Duodenal mucosa (tissue), 2 donors: Measurements from ENCODE around the gene C1orf115.
"Not testable (repeated sequence)": the region's sequence is repeated elsewhere in the genome, so short reads cannot be mapped to it uniquely, and the experiment has no call there.

Source experiments
- H3K27ac ChIP-seq: one replicate; pipeline ENCODE4 v1.7.0; 2013; ENCODE audit warnings: low read depth, low read length
- H3K27me3 ChIP-seq, 2 donors: one replicate each; pipeline ENCODE4 v1.7.0; 2013; ENCODE audit warnings: low read length in 2 of 2, control low read depth in 1 of 2; ENCODE audit not compliant: insufficient read depth in 2 of 2, control insufficient read depth in 1 of 2
- H3K36me3 ChIP-seq, 2 donors: one replicate each; pipeline ENCODE4 v1.7.0; 2013; ENCODE audit warnings: low read length in 2 of 2, control low read depth in 1 of 2; ENCODE audit not compliant: insufficient read depth in 2 of 2, control insufficient read depth in 1 of 2
- H3K4me1 ChIP-seq, 2 donors: one replicate each; pipeline ENCODE4 v1.7.0; 2013; ENCODE audit warnings: low read length in 2 of 2, control low read depth in 1 of 2; ENCODE audit not compliant: insufficient read depth in 2 of 2, control insufficient read depth in 1 of 2
- H3K4me3 ChIP-seq, 2 donors: one replicate each; pipeline ENCODE4 v1.7.0; 2013; ENCODE audit warnings: low read length in 2 of 2, low read depth in 1 of 2
- H3K9ac ChIP-seq, 2 donors: one replicate each; pipeline ENCODE4 v1.7.0; 2013; ENCODE audit warnings: low read length in 2 of 2, low read depth in 1 of 2
- H3K9me3 ChIP-seq, 2 donors: one replicate each; pipeline ENCODE4 v1.7.0; 2013; ENCODE audit warnings: low read length in 2 of 2, control low read depth in 1 of 2; ENCODE audit not compliant: control insufficient read depth in 1 of 2

C1orf115 gene

DNA sequence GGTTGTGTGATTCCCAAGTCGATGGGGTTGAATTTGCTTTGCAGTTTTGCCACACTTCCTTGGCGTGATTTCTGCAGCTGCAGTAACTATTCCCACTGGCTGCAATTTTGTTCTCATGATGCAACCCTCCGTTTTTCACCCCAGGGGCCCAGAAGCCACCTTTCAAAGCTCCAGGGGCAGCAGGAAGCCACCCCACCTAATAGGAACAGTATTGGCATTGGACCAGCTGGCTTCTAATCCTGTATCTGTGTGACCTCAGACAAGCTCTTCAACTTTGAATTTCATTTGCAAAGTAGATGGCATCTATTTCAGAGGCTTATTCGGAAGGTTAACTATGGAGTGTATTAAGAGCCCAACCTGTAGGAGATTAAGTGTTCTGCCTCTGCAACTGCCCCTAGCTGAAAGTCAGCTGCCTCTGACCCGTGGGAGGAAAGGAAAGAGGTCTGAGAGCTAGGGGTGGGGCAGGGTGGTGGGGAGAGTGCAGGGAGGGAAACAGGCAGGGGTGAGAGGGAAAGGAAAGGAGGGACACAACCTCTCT is 12.6 kb downstream of the C1orf115 start:
- H3K4me3 ChIP-seq: no peak overlapping the region
- no peak overlapping the region for H3K9ac ChIP-seq
- H3K9me3 ChIP-seq: no peaks in the 10 kb centered on the region
- no peaks in the 10 kb centered on the region for H3K27me3 ChIP-seq
- H3K36me3 ChIP-seq: peaks cover 0 to 8% of the 10 kb centered on the region in 2 donors
- H3K27ac ChIP-seq: no peak overlapping the region
- H3K4me1 ChIP-seq: peaks cover 27 to 33% of the 10 kb centered on the region in 2 donors

DNA sequence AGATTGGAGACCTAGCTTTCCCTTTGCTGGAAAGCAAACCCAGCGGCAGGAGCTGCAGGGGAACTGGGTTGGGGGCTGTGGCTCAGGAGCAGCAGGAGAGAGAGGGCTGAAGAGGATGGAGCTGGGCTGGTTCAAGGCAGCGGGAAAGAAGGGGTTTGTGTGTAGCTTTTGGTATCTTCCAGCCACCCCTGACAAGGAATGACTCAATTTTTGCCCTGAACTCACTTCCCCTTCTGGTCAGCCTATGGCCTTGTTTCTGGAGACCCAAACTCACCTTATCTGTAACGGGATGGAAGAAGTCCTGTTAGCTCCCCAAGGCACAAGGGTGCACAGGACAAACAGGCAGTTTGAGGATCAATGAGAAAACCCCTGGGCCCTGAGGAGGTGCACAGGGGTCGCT is 13.1 kb downstream of the C1orf115 start:
- Histone ChIP-seq H3K4me3 (no peak overlapping the region), H3K9ac (no peak overlapping the region), H3K4me1 (peaks cover 27 to 33% of the 10 kb centered on the region in 2 donors), H3K36me3 (peaks cover 0 to 3% of the 10 kb centered on the region in 2 donors), H3K9me3 (no peaks in the 10 kb centered on the region), H3K27ac (no peak overlapping the region), H3K27me3 (no peaks in the 10 kb centered on the region)

DNA sequence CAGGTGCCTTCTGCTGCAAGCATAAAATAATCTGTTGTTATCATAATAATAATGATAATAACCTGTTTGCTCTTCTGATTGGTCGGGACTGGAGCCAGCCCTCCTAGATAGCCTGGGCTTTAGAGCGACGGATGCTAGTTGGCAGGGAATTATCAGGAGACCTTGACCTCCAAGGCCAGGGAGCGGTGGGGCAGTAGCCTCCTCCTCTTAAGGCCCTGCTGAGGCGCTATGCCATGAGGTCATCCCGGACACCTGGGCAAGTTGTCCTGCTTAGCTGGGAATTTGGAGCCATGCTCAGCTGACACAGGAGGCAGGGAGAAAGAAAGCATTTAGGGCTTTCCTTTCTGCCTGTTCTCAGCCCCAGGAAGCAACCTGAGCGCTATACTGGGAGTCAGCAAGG is 15.6 kb downstream of the C1orf115 start:
- no peaks in the 10 kb centered on the region for H3K9me3 ChIP-seq
- no peaks in the 10 kb centered on the region for H3K36me3 ChIP-seq
- peaks cover 35% of the 10 kb centered on the region in 2 donors for H3K4me1 ChIP-seq
- no peak overlapping the region for H3K4me3 ChIP-seq
- no peak overlapping the region for H3K27ac ChIP-seq
- H3K9ac ChIP-seq: no peak overlapping the region
- no peaks in the 10 kb centered on the region for H3K27me3 ChIP-seq

DNA sequence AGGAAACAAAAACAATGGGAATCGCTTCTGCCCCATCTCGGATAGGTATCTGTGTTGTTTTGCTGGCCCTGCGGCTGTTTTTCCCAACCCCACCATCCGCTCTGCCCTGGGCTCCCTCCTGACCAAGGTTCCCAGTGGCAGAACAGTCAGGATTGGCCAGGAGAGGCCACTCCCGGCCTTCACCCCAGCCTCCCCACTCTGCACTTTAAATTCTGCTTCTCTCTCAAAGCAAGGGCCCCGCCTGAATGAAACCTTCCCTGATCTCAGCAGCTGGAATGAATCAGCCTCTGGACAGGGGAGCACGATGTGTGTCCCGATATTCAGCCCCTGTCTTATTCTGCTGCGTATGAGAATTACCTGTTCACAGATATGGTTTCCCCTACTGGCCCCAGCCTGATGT is 16.3 kb downstream of the C1orf115 start:
- no peak overlapping the region for H3K9ac ChIP-seq
- no peak overlapping the region for H3K27ac ChIP-seq
- no peaks in the 10 kb centered on the region for H3K36me3 ChIP-seq
- no peaks in the 10 kb centered on the region for H3K27me3 ChIP-seq
- no peak overlapping the region for H3K4me3 ChIP-seq
- no peaks in the 10 kb centered on the region for H3K9me3 ChIP-seq
- H3K4me1 ChIP-seq: peaks cover 35 to 37% of the 10 kb centered on the region in 2 donors

DNA sequence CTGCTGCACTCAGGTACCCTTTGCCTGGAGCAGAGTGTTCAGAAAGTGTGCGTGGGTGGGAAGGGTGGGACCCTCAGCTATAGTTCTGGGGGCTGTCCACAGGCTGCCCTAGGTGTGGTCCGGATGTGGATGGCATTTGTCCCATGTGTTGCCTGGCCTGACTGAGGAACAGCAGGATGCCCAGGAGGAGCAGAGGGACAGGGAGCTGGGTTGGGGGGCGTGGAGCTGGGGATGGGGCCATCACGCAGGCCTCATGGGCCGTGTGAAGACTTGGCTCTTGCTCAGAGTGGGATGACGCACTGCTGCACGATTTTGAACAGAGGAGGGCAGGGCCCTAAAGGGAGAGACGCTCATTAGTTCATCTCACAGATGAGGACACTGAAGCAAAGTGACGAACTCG is 17.0 kb downstream of the C1orf115 start:
- H3K27ac ChIP-seq: no peak overlapping the region
- H3K36me3 ChIP-seq: no peaks in the 10 kb centered on the region
- no peak overlapping the region for H3K9ac ChIP-seq
- H3K4me3 ChIP-seq: no peak overlapping the region
- H3K9me3 ChIP-seq: no peaks in the 10 kb centered on the region
- no peaks in the 10 kb centered on the region for H3K27me3 ChIP-seq
- H3K4me1 ChIP-seq: peaks cover 35 to 39% of the 10 kb centered on the region in 2 donors

DNA sequence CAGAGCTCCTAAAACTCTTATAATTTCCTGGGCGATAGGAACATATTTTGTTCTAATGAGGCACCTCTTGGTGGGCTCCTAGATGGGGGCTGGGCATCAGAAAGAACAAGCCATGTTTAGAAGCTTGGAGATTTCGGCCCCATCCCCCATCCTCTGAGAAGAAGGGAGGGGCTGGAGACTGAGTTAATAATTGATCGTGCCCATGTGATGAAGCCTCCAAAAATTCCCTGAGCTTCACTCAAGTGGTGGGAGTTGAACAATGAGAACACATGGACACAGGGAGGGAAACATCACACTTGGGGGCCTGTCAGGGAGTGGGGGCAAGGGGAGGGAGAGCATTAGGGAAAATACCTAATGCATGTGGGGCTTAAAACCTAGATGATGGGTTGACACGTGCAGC is 18.1 kb downstream of the C1orf115 start:
- Histone ChIP-seq H3K4me3 (no peak overlapping the region), H3K9ac (no peak overlapping the region), H3K36me3 (no peaks in the 10 kb centered on the region), H3K27me3 (no peaks in the 10 kb centered on the region), H3K4me1 (peaks cover 35 to 39% of the 10 kb centered on the region in 2 donors), H3K9me3 (no peaks in the 10 kb centered on the region), H3K27ac (no peak overlapping the region)

DNA sequence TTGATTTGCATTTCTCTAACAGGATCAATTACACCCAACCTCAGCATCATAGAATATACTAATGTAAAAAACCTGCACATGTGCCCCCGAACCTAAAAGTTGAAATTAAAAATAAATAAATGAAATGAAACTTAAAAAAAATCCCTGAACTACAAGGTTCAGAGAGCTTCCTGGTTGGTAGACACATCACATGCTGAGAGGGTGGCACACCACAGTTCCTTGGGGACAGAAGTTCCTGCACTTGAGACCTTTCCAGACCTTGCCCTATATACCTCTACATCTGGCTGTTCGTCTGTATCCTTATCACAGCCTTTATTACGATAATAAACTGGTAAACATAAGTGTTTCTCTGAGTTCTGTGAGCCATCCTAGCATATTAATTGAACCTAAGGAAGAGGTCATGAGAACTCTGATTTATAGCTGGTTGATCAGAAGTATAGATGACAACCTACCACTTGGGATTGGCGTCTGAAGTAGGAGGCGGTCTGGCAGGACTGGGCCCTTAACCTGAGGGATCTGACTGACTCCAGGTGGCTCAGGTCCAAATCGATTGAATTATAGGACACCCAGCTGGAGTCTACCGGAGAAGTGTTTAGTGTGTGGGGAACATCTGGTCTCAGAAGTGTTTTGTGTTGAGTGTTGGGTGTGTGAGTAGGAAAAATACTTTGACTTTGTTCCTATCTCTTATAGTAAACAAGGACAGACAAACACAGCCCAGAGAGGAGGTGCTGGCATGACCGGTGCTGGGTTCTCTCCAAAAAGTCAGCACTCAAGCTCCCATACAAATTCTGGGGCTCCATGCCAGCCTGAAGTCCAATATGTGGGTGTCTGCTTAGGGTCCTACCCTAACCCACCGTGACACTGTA is 19.0 kb downstream of the C1orf115 start:
- H3K27me3 ChIP-seq: no peaks in the 10 kb centered on the region
- no peak overlapping the region for H3K4me3 ChIP-seq
- H3K9ac ChIP-seq: no peak overlapping the region
- no peaks in the 10 kb centered on the region for H3K36me3 ChIP-seq
- H3K4me1 ChIP-seq: peaks cover 35 to 39% of the 10 kb centered on the region in 2 donors
- no peak overlapping the region for H3K27ac ChIP-seq
- H3K9me3 ChIP-seq: no peaks in the 10 kb centered on the region

DNA sequence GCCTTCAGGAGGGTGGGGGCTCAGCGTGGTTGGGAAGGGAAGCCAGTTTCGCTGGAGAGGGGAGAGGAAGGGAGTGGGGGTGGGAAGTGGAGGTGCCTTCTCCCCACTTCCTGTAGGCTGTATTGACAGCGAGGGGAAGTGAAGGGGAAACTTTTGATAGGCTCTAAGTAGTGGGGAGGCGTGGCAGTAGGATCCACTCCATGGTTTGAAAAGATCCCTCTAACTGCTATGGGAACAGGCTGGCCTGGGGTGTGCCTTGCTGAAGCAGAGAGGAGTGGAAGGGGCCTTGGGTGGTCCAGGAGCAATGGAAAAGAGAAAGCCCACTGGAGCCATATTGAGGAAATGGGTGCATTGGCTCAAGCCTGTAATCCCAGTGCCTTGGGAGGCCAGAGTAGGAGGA is 20.2 kb downstream of the C1orf115 start:
- H3K4me1 ChIP-seq: peaks cover 30 to 33% of the 10 kb centered on the region in 2 donors
- no peaks in the 10 kb centered on the region for H3K9me3 ChIP-seq
- H3K4me3 ChIP-seq: no peak overlapping the region
- H3K9ac ChIP-seq: no peak overlapping the region
- no peaks in the 10 kb centered on the region for H3K36me3 ChIP-seq
- H3K27me3 ChIP-seq: no peaks in the 10 kb centered on the region
- H3K27ac ChIP-seq: no peak overlapping the region

DNA sequence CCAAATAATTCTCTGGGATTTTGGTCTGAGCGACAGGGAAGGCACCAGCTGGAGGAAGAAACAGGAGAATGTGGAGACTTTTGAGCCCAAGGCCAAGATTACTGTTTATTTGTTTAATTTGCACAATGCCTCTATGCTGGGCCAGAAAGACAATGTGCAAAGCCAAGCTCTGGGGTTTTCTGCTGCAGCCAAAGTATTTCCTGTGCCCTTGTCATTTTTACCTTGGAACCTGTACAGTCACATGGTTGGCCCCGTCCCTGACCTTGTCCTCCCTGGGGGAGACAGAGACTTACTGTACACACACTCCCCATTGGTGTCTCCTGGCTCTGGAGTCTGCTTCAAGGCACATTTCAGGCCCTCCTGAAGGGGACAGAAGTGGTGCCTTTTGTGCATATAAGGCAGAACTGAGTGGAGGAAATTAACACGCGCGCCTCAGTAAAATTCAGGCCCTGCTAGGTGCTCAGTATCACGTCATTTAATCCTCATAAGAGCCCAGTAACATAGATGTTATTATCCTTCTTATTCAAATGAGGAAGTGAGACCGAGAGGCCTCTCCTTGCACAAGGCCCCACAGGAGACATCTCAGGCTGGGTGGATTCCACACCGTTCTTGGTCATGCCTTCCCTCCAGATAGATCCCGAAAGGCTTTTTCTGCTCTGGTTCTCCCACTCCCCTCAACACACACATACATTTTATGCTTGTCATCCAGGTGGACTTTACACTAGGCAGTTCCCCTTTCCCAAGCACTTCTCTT is 21.1 kb downstream of the C1orf115 start:
- Histone ChIP-seq H3K36me3 (no peaks in the 10 kb centered on the region), H3K27ac (no peak overlapping the region)

DNA sequence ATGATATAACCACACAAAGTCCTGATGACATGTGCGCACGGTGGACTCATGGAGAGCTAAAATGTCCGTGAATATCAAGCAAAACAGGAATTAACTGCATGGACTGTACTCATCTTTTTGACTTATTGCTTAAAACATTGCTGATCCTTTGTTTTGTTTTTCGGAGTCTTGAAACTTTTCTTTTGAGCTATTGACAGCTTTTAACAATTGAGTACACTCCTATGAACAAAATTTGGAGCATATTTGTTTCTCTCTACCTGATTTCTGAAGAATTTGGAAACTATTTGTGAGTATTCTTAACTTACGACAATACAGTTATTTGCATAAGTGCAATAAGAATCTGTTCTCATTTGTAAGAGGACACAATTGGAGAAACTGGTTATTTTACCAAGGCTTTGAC is 25.8 kb downstream of the C1orf115 start:
- not testable (repeated sequence) for H3K9me3 ChIP-seq, H3K9ac ChIP-seq, H3K4me1 ChIP-seq, H3K27ac ChIP-seq, H3K36me3 ChIP-seq, H3K4me3 ChIP-seq, H3K27me3 ChIP-seq

More for the DNA sequence above, 21.1 kb downstream of the C1orf115 start:
- no peak overlapping the region for H3K9ac ChIP-seq
- no peaks in the 10 kb centered on the region for H3K27me3 ChIP-seq
- no peak overlapping the region for H3K4me3 ChIP-seq
- H3K9me3 ChIP-seq: no peaks in the 10 kb centered on the region
- peaks cover 23 to 25% of the 10 kb centered on the region in 2 donors for H3K4me1 ChIP-seq
